ENCODE measurements around the gene PIGU. TPM values are rescaled to one million over a fixed set of nuclear protein-coding genes. Genes with fewer than 3 reads are reported as not detected.

PIGU gene
- polyA plus RNA-seq, 1 of the 3 experiments (the other 2 are of a cell fraction) = 40.3 TPM

Small RNA genes lying within 50 kb of the gene (small RNA-seq; reads per million reads assigned to genes)
- gene AL118520.1 (0 to 0.19 (median 0) reads per million in 7 experiments), gene RF00019 (0 reads per million in 7 experiments)

Other genes starting within 250 kb of the PIGU start
- 298 and 402 TPM in 2 replicates for gene DYNLRB1, start 160.7 kb downstream of the PIGU start, polyA plus RNA-seq (2012; rRNA removed)
- gene MAP1LC3A, start 118.4 kb downstream of the PIGU start, polyA plus RNA-seq (2012; rRNA removed) = 17.2 and 24.9 TPM in 2 replicates
- 4.9 and 6.4 TPM in 2 replicates for gene TP53INP2, start 27.3 kb upstream of the PIGU start, polyA plus RNA-seq (2012; rRNA removed)
- gene NCOA6, start 148.6 kb upstream of the PIGU start, polyA plus RNA-seq (2012; rRNA removed) = 14.3 and 14.5 TPM in 2 replicates
- gene GGT7, start 195.8 kb upstream of the PIGU start, polyA plus RNA-seq (2012; rRNA removed) = 22.5 and 25.5 TPM in 2 replicates
- 25.5 and 31.4 TPM in 2 replicates for gene ACSS2, start 199.5 kb upstream of the PIGU start, polyA plus RNA-seq (2012; rRNA removed)